RWPE2 (cell line): ENCODE data around the gene GAPVD1.

Source experiments
- ATAC-seq: fragments of 200-7000 bp; cut with Tn5 transposase; 3 replicates; pipeline ENCODE4 v1.9.1; 2021; ENCODE audit warnings: low read depth
- DNase-seq: peaks from one replicate; pipeline ENCODE4 v3.0.0-alpha.2; 2020; ENCODE audit warnings: low spot score
- H3K27ac ChIP-seq: fragments of 450-650 bp; 2 replicates; pipeline ENCODE4 v1.5.1; 2017; ENCODE audit warnings: mild to moderate bottlenecking; ENCODE audit not compliant: poor library complexity, severe bottlenecking
- H3K27me3 ChIP-seq: fragments of 250-450 bp; sonication (Bioruptor Pico); 2 replicates; pipeline ENCODE4 v1.5.1; 2021; ENCODE audit warnings: mild to moderate bottlenecking, moderate library complexity; ENCODE audit not compliant: insufficient read depth, poor library complexity, severe bottlenecking
- H3K36me3 ChIP-seq: fragments of 250-450 bp; sonication (Bioruptor Pico); 2 replicates; pipeline ENCODE4 v1.5.1; 2020; ENCODE audit warnings: low read depth, mild to moderate bottlenecking, moderate library complexity
- H3K4me1 ChIP-seq: fragments of 250-450 bp; sonication (Bioruptor Pico); 2 replicates; pipeline ENCODE4 v1.5.1; 2021; ENCODE audit warnings: mild to moderate bottlenecking, moderate library complexity; ENCODE audit not compliant: insufficient read depth, poor library complexity, severe bottlenecking
- H3K4me3 ChIP-seq: fragments of 250-450 bp; sonication (Bioruptor Pico); 2 replicates; pipeline ENCODE4 v1.5.1; 2021; ENCODE audit warnings: mild to moderate bottlenecking, moderate library complexity; ENCODE audit not compliant: severe bottlenecking
- H3K9me3 ChIP-seq: fragments of 250-450 bp; sonication (Bioruptor Pico); 2 replicates; pipeline ENCODE4 v1.5.1; 2021; ENCODE audit warnings: mild to moderate bottlenecking, moderate library complexity; ENCODE audit not compliant: severe bottlenecking
- TF ChIP-seq, protein P1 (sequence below): fragments of 450-650 bp; IDR thresholded peaks from one replicate; pipeline ENCODE4 v1.5.1; 2017; ENCODE audit warnings: mild to moderate bottlenecking, moderate library complexity; ENCODE audit not compliant: poor library complexity, severe bottlenecking

GAPVD1 gene

DNA sequence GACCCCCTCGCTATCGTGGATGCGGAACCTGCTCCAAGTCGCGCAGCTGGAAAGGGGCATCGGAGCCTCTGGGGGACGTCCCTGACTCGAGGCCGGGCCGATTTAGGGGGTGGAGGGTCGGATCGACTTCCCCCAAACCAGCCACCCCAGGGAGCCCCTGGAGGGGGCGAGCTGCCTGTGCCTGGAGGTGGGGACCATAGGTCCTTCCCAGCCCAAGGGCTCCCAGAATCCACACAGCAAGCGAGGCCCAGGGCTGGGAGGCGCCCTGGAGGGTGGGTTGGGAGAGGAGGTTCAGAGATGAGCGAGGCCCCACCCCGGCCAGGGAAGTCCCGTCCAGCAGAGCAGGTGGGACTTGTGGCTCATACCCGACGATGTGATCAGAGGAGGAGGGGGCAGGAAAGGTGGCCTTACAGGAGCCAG is 147.6 kb downstream of the GAPVD1 start:
- ATAC-seq (0 out of 3 replicates have a peak, but pooled peaks have one; percentile 4), DNase-seq (no peak)

DNA sequence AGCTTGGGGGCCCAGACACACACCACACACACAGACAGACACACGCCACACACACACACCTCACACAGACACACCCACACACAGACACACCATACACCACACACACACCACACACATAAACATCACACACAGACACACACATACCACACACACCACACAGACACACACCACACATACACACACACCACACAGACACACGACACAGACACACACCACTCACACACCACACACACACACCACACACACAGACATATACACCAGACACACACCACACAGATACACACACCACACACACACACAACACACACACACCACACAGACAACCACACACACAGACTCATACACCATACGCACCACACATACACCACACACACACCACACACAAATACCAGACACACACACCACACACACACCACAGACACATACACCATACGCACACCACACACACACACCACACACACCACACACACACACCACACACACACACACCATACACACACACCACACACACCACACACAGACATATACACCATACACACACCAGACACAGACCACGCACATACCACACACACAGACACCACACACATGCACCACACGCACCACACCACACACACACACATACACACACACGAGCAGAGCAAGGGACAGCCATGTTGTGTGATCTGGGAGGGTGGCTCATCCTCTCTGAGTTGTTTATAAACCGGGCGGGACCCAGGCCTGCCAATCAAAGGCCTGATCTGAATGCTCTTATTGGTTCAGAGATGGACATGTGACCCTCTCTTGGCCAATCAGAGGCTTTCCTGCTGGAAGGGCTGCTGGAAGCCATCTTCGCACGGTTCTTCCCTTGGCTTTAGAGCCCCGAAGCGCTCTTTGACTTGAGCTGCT is 148.3 kb downstream of the GAPVD1 start:
- peak; percentile 17; the same call in 1 of the 3 replicates for ATAC-seq
- no peak for DNase-seq
- H3K27me3 ChIP-seq: no peaks in the 10 kb centered on the region
- TF ChIP-seq, protein P1, sequence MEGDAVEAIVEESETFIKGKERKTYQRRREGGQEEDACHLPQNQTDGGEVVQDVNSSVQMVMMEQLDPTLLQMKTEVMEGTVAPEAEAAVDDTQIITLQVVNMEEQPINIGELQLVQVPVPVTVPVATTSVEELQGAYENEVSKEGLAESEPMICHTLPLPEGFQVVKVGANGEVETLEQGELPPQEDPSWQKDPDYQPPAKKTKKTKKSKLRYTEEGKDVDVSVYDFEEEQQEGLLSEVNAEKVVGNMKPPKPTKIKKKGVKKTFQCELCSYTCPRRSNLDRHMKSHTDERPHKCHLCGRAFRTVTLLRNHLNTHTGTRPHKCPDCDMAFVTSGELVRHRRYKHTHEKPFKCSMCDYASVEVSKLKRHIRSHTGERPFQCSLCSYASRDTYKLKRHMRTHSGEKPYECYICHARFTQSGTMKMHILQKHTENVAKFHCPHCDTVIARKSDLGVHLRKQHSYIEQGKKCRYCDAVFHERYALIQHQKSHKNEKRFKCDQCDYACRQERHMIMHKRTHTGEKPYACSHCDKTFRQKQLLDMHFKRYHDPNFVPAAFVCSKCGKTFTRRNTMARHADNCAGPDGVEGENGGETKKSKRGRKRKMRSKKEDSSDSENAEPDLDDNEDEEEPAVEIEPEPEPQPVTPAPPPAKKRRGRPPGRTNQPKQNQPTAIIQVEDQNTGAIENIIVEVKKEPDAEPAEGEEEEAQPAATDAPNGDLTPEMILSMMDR: no peak
- H3K36me3 ChIP-seq: no peaks in the 10 kb centered on the region
- H3K27ac ChIP-seq: no peak overlapping the region
- no peaks in the 10 kb centered on the region for H3K4me1 ChIP-seq
- H3K4me3 ChIP-seq: no peak overlapping the region
- no peaks in the 10 kb centered on the region for H3K9me3 ChIP-seq

More for the DNA sequence above, 147.6 kb downstream of the GAPVD1 start:
- Histone ChIP-seq H3K4me1 (no peaks in the 10 kb centered on the region), H3K36me3 (no peaks in the 10 kb centered on the region), H3K27ac (no peak overlapping the region), H3K9me3 (no peaks in the 10 kb centered on the region), H3K4me3 (no peak overlapping the region), H3K27me3 (no peaks in the 10 kb centered on the region)
- TF ChIP-seq, protein P1: no peak

DNA sequence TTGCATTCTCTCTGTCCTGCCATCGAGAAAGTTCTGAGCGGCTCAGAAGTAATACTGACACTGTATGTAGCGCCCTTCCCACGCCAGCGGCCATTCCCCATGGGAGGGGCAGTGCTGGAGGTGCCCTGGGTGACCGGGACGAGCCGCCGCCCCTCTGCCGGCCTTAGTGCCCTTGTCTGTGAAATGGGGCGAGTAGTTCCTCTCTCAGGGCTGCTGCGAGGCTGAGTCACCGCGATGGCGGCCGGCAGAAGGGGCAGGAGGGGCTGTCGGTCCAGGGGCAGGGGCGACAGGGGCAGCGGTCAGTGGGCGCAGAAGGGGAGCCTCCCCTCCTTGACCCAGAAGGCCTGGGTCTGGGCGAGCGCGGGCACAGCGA is 148.9 kb downstream of the GAPVD1 start:
- TF ChIP-seq, protein P1: no peak
- ATAC-seq: no peak
- H3K9me3 ChIP-seq: no peaks in the 10 kb centered on the region
- no peaks in the 10 kb centered on the region for H3K36me3 ChIP-seq
- H3K27ac ChIP-seq: no peak overlapping the region
- no peaks in the 10 kb centered on the region for H3K4me1 ChIP-seq
- DNase-seq: no peak
- no peak overlapping the region for H3K4me3 ChIP-seq
- no peaks in the 10 kb centered on the region for H3K27me3 ChIP-seq

DNA sequence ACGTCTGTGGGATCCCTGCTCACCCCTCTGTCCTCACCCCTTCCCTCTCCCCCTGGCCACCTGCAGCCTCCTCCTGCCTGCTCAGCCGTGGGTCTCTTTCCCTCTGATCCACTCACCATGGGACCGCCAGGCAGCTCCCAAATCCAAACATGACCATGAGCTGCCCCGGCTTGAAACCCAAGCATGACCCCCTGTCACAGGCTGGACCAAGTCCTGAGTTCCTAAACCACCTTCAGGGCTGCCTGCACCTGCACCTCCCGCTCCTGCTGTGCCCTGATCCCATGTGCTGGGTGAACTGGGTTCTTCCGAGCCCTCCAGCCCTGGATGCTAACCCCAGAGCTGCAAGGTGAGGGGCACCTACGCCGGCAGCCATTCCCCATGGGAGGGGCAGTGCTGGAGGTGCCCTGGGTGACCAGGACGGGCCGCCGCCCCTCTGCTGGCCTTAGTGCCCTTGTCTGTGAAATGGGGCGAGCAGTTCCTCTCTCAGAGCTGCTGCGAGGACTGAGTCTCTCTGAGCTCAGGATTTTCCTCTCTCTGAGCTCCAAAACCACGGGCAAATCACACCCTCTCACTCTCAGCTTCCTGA is 149.6 kb downstream of the GAPVD1 start:
- DNase-seq (no peak), ATAC-seq (no peak)
- Histone ChIP-seq H3K4me1 (no peaks in the 10 kb centered on the region), H3K27me3 (no peaks in the 10 kb centered on the region), H3K27ac (no peak overlapping the region), H3K36me3 (no peaks in the 10 kb centered on the region), H3K4me3 (no peak overlapping the region), H3K9me3 (no peaks in the 10 kb centered on the region)
- TF ChIP-seq, protein P1: no peak
